GM19397 (cell line): ENCODE data around the gene GLB1L2.
"Not testable (repeated sequence)": the region's sequence is repeated elsewhere in the genome, so short reads cannot be mapped to it uniquely, and the experiment has no call there.

ENCODE experiments used
- ATAC-seq: cut with Tn5 transposase; IDR thresholded peaks from one replicate; pipeline ENCODE4 v1.9.1; 2021; ENCODE audit warnings: mild to moderate bottlenecking, moderate library complexity; ENCODE audit not compliant: unreplicated experiment

GLB1L2 gene

DNA sequence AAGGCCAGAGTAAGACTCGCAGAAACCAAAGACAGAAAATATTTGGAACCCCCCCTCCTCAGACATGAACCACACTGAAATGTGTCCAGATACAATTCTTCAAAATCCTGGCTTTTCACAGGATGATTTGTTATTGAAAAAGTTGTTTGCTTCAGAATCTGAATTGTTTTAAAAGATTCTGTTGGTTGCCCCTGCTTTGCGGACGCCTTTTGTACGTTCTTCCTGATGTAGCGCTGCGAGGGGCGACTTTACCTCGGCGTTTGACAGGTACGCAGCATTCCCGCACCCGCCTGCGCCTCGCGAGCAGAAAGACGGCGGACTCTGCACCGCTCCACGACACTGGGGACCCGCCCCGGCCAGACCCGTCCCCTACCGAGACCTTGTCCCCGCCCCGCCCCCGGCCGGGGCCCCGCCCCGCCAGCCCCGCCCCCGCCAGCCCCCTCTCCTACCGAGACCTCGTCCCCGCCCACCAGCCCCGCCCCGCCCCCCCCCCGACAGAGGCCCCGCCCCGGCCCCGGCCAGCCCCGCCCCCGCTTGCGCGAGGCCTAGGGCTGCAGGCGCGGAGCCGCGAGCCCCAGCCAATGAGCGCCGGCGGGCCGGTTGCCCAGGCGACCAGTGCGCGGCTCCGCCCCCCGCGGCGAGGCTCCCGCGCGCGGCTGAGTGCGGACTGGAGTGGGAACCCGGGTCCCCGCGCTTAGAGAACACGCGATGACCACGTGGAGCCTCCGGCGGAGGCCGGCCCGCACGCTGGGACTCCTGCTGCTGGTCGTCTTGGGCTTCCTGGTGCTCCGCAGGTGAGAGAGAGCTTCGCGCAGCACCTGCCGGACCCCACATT is at the start of gene GLB1L2:
Gene GLB1L2, plus strand, starts transcription at position 635 of the 835 bp plus-strand sequence. Its CDS starts 74 bp downstream, at position 709.
- ATAC-seq = peak; percentile 76

GRCh38 chr11:134282121-134283045 is 49.4 kb upstream of the GLB1L2 start:
- no peak for ATAC-seq

GRCh38 chr11:134283461-134284230 is 48.1 kb upstream of the GLB1L2 start:
- ATAC-seq = no peak

- ATAC-seq = not testable (repeated sequence)
Observed at GRCh38 chr11:134284349-134284748, 47.4 kb upstream of the GLB1L2 start.

- ATAC-seq = no peak
Observed at GRCh38 chr11:134287561-134287960, 44.2 kb upstream of the GLB1L2 start.

DNA sequence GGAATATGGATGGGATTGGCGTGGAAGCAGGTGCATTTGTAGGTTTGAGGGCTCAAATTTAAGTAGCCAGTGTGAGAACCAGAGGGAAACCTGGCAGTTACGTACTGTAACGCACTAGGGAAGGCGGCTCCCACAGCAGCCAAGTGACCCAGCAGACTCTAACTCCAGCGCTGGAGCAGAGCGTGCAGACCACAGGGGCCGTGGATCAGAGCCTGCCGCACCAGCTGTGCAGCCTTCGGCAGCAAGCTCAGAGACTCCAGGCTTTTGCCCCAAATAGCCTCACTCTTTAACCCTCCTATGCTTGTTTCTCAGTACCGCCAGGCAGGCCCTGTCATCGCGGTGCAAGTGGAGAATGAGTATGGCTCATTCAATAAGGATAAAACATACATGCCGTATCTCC is 43.3 kb upstream of the GLB1L2 start:
- ATAC-seq = no peak

DNA sequence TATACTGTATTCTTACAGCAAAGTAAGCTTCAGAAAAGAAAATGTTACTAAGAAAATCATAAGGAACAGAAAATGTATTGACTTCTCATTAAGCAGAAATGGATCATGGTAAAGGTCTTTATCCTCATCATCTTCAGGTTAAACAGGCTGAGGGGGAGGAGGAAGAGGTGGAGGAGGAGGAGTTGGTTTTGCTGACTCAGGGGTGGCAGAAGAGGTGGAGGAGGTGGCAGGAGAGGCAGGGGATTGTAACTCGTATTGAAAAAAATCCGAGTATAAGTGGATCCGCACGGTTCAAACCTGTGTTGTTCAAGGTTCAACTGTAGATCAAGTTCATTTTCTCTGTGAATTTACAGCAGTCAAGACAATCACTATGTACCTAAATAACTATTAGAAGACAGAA is 42.6 kb upstream of the GLB1L2 start:
- ATAC-seq = no peak

- ATAC-seq = no peak
Observed at GRCh38 chr11:134289789-134290188, 42.0 kb upstream of the GLB1L2 start.

DNA sequence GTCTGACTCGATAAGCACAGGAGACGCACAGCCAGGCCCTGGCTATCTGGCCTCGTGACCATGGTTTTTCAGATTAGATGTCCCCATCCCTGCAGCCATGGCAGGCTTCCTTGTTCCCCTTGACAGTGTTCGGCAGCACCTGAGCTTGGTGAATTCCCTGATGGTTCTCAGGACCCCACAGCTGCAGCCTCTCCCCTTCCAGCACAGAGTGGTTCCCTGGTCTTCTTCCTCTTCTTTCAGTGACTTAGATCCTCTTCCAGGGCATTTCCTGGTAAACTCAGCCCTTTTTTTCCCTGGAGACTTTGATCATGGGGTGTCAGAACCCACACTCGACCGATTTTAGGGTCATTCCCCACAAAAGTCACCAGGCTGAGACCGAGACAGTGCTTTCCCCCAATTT is 41.1 kb upstream of the GLB1L2 start:
- ATAC-seq = no peak

GRCh38 chr11:134291196-134291595 is 40.6 kb upstream of the GLB1L2 start:
- ATAC-seq = no peak

DNA sequence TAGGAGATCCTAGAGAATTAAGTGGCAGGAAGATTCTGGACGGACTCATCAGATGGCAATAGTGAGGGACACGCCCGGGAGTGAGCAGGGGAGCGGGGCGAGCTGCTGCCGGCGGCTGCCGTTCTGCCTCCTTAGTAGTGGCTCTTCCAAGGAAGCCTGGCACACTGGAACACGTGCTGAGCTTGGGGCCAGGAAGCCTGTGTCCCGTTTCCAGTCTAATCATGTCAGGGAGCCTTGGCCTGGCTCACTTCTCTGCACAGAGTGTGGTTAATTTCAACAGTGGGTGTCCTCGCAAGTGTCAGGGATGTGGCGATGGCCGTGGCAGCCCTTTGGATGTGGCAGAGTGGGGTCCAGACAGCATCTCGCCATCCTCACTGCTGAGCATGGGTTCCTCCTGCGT is 39.1 kb upstream of the GLB1L2 start:
- ATAC-seq = no peak

GRCh38 chr11:134293119-134294113 is 38.4 kb upstream of the GLB1L2 start:
- no peak for ATAC-seq

- no peak for ATAC-seq
Observed at GRCh38 chr11:134294664-134295063, 37.1 kb upstream of the GLB1L2 start.

GRCh38 chr11:134312223-134312622 is 19.6 kb upstream of the GLB1L2 start:
- no peak for ATAC-seq

DNA sequence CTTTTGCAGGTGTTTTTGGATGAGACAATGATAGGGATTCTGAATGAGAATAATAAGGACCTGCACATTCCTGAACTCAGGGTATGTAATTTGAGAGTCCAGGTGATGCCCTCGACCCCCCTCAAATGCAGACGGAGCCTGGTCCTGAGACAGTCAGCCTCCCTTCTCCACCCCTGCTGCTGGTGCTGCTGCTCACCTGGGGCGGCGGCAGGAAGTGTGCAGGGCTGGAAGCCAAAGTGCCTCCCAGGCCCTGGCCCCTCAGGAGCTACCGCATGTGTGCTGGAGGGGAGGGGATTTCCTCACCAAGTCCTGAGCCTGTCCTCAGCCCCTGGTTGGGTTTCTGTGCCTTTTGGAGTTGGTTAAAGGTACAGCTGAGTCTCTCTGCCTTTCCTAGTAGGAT is 19.0 kb upstream of the GLB1L2 start:
- no peak for ATAC-seq

- no peak for ATAC-seq
Observed at GRCh38 chr11:134313379-134313778, 18.4 kb upstream of the GLB1L2 start.

- ATAC-seq = no peak
Observed at GRCh38 chr11:134313821-134314607, 17.8 kb upstream of the GLB1L2 start.

- no peak for ATAC-seq
Observed at GRCh38 chr11:134317103-134317502, 14.7 kb upstream of the GLB1L2 start.

DNA sequence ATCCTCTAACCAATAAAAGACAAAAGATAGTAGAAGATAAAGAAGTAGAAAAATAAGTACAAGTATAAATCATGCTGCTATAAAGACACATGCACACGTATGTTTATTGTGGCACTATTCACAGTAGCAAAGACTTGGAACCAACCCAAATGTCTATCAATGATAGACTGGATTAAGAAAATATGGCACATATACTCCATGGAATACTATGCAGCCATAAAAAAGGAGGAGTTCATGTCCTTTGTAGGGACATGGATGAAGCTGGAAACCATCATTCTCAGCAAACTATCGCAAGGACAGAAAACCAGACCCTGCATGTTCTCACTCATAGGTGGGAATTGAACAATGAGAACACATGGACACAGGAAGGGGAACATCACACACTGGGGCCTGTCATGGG is 10.4 kb upstream of the GLB1L2 start:
- ATAC-seq = not testable (repeated sequence)
